Muscle of leg (tissue), 16 donors: ENCODE data around the gene RPS6KA4. TPM values are rescaled to one million over a fixed set of nuclear protein-coding genes. Genes with fewer than 3 reads are reported as not detected.
A peak's percentile ranks its signal among the peaks of the same experiment; 100 is the strongest.
"Not testable (repeated sequence)": the region's sequence is repeated elsewhere in the genome, so short reads cannot be mapped to it uniquely, and the experiment has no call there.

Experiments
- DNase-seq: peaks from one replicate; pipeline ENCODE4 v3.0.0; 2013
- H3K27ac ChIP-seq: one replicate; pipeline ENCODE4 v1.5.1; 2013; ENCODE audit warnings: mild to moderate bottlenecking, low read length, control low read depth
- H3K27me3 ChIP-seq: one replicate; pipeline ENCODE4 v1.6.1; 2013; ENCODE audit warnings: low read length; ENCODE audit not compliant: control insufficient read depth, insufficient read depth
- H3K36me3 ChIP-seq: one replicate; pipeline ENCODE4 v1.6.1; 2013; ENCODE audit warnings: low read length; ENCODE audit not compliant: control insufficient read depth, insufficient read depth
- H3K4me1 ChIP-seq: one replicate; pipeline ENCODE4 v1.6.1; 2013; ENCODE audit warnings: low read length; ENCODE audit not compliant: control insufficient read depth, insufficient read depth
- H3K4me3 ChIP-seq: one replicate; pipeline ENCODE4 v1.5.1; 2013; ENCODE audit warnings: low read length, control low read depth
- H3K9me3 ChIP-seq: replicated peaks from 2 replicates; pipeline ENCODE4 v1.6.1; 2013; ENCODE audit warnings: low read depth, low read length; ENCODE audit not compliant: control insufficient read depth
- WGBS: methylation state at CpG from one replicate; pipeline ENCODE4 v1.1.5; 2013; ENCODE audit warnings: missing lambda C conversion rate; ENCODE audit not compliant: insufficient coverage; 5-methylcytosine and 5-hydroxymethylcytosine counted together
- long read RNA-seq, 11 donors: transcript quantifications; one replicate each; lab custom pipeline, GENCODE V29; 2026
- polyA plus RNA-seq, 8 donors: library from polyadenylated mRNA; unstranded; fragments of 120-200 nt; gene quantifications; one replicate each; pipeline versions ENCODE4 v1.2.1 to v1.2.3, GENCODE V29; 2013; ENCODE audit warnings: inconsistent platforms in 1 of 8, low replicate concordance in 1 of 8; ENCODE audit not compliant: insufficient read length in 8 of 8, insufficient read depth in 1 of 8
- total RNA-seq: library from RNA; stranded (reverse); fragments of 120-200 nt; gene quantifications from one replicate; pipeline ENCODE4 v1.2.4, GENCODE V29; 2013

RPS6KA4 gene
- 14.1 TPM for total RNA-seq
- 10 to 100 TPM; 13.3 to 19.8 (median 16.0) TPM for polyA plus RNA-seq
- long read RNA-seq, donor 1, partial matches to known transcripts, result 0 of 1 reads
- long read RNA-seq, donor 1, other reads (novel, unspliced or antisense), result 0 of 1 reads
- long read RNA-seq, donor 2, result 0 reads
- long read RNA-seq, donor 3, transcript RPS6KA4-201 (17 exons, 3,119 nt), result major isoform, 5 of 6 reads
- long read RNA-seq, donor 3, partial matches to known transcripts, result 0 of 6 reads
- long read RNA-seq, donor 3, other reads (novel, unspliced or antisense), result 0 of 6 reads
- long read RNA-seq, donor 4, partial matches to known transcripts, result 0 of 1 reads
- long read RNA-seq, donor 4, other reads (novel, unspliced or antisense), result 0 of 1 reads
- long read RNA-seq, donor 5, partial matches to known transcripts, result 0 of 3 reads
- long read RNA-seq, donor 5, other reads (novel, unspliced or antisense), result 0 of 3 reads
- long read RNA-seq, donor 6, transcript RPS6KA4-201 (17 exons, 3,119 nt), result major isoform, 7 of 8 reads
- long read RNA-seq, donor 6, partial matches to known transcripts, result 0 of 8 reads
- long read RNA-seq, donor 6, other reads (novel, unspliced or antisense), result 0 of 8 reads
- long read RNA-seq, donor 7, partial matches to known transcripts, result 0 of 4 reads
- long read RNA-seq, donor 7, other reads (novel, unspliced or antisense), result 0 of 4 reads
- long read RNA-seq, donor 8, partial matches to known transcripts, result 0 of 1 reads
- long read RNA-seq, donor 8, other reads (novel, unspliced or antisense), result 0 of 1 reads
- long read RNA-seq, donor 9, partial matches to known transcripts, result 0 of 1 reads
- long read RNA-seq, donor 9, other reads (novel, unspliced or antisense), result 0 of 1 reads
- long read RNA-seq, donor 10, partial matches to known transcripts, result 0 of 1 reads
- long read RNA-seq, donor 10, other reads (novel, unspliced or antisense), result 0 of 1 reads
- long read RNA-seq, donor 11, transcript RPS6KA4-201 (17 exons, 3,119 nt), result major isoform, 5 of 6 reads
- long read RNA-seq, donor 11, partial matches to known transcripts, result 0 of 6 reads
- long read RNA-seq, donor 11, other reads (novel, unspliced or antisense), result 0 of 6 reads

DNA sequence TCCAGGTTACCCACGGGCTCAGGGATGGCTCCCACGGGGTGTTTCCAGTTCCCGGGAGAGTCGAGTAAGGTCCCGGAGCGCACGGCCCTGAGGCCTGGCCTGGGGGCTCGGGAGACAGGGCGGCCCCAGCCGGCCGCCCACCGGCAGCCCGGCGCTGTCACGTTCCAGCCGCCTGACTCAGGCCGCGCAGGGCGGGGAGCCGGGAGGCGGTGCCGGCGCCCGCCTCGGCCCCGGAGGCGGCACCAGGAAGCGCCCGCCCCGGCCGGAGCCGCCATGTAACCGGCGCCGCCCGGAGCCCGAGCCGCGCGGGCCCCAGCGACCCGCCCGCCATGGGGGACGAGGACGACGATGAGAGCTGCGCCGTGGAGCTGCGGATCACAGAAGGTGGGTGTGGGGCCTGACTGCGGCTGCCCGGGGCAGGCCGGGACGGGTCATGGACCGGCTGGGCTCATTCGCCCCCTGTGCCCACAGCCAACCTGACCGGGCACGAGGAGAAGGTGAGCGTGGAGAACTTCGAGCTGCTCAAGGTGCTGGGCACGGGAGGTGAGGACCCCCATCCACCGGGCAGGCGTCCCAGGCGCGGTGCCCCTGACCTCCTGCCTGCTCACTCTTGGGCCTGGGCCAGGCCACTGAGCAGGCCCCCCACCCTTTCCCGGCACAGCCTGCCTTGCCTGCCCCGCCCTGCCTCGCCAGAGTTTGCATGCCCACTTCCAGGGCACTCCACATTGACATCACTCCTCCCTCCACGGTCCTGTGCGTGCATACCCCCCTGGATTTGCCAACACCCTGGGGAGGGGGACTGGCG is at the start of gene RPS6KA4:
RPS6KA4 (plus strand) TSS at position 256 of the 805 bp plus-strand sequence; CDS start at position 330, 74 bp downstream.
- DNase-seq, result peak; percentile 86
- peaks cover 34% of the 10 kb centered on the region for H3K36me3 ChIP-seq

GRCh38 chr11:64312947-64313346 is 46.0 kb upstream of the RPS6KA4 start:
- Histone ChIP-seq H3K9me3 (no peaks in the 10 kb centered on the region), H3K27ac (no peak overlapping the region), H3K36me3 (peaks cover 26% of the 10 kb centered on the region), H3K4me1 (peaks cover 25% of the 10 kb centered on the region), H3K27me3 (no peaks in the 10 kb centered on the region), H3K4me3 (no peak overlapping the region)
- 88% methylated on average over 10 of the region's 10 CpGs for WGBS
- no peak for DNase-seq

More for the DNA sequence above, at the start of gene RPS6KA4:
- Histone ChIP-seq H3K9me3 (no peaks in the 10 kb centered on the region), H3K4me1 (peaks cover 33% of the 10 kb centered on the region), H3K27me3 (no peaks in the 10 kb centered on the region), H3K4me3 (peak within 1 kb of the TSS; percentile 92), H3K27ac (peak within 1 kb of the TSS; percentile 69)
- under 1% methylated on average over 70 of the region's 70 CpGs for WGBS

- no peak overlapping the region for H3K4me3 ChIP-seq
- 61% methylated on average over 14 of the region's 18 CpGs for WGBS
- peaks cover 26% of the 10 kb centered on the region for H3K36me3 ChIP-seq
- no peaks in the 10 kb centered on the region for H3K27me3 ChIP-seq
- peak; percentile 79 for DNase-seq
- H3K4me1 ChIP-seq, result peaks cover 26% of the 10 kb centered on the region
- H3K27ac ChIP-seq, result peak overlapping the region; percentile 79
- no peaks in the 10 kb centered on the region for H3K9me3 ChIP-seq
Measured at GRCh38 chr11:64313491-64314145, 45.3 kb upstream of the RPS6KA4 start.

DNA sequence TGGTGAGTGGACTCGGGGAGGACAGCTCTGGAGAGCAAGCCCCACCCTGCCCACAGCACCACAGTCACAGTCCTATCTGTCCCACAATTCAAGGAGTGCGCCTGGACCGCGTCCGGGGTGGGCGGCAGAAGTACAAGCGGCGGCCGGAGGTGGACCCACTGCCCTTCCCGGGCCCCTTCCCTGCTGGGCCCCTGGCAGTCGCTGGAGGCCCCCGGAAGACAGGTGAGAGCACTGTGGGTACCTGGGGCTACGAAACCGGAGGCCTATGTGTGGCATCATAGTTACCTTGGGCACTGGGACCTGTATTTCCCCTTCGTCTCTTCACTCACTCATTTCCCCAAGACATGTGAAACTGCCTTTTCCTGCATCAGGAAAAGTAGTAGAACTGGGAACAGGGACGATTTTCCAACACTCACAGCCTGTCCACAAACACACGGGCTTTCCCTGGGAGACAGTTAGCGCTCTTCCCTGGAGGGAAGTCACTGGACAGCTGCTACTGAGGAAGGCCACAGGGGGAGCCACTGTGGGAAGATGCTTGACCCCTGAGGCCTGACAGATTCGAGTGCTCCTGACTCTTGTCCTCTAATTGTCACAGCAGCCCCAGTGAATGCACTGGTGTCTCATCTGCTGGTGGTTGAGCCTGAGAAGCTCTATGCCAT is 44.7 kb upstream of the RPS6KA4 start:
- Histone ChIP-seq H3K27ac (peak overlapping the region; percentile 79), H3K36me3 (peaks cover 26% of the 10 kb centered on the region), H3K9me3 (no peaks in the 10 kb centered on the region), H3K27me3 (no peaks in the 10 kb centered on the region), H3K4me3 (no peak overlapping the region), H3K4me1 (peaks cover 32% of the 10 kb centered on the region)
- WGBS, result 91% methylated on average over 13 of the region's 19 CpGs
- no peak for DNase-seq

DNA sequence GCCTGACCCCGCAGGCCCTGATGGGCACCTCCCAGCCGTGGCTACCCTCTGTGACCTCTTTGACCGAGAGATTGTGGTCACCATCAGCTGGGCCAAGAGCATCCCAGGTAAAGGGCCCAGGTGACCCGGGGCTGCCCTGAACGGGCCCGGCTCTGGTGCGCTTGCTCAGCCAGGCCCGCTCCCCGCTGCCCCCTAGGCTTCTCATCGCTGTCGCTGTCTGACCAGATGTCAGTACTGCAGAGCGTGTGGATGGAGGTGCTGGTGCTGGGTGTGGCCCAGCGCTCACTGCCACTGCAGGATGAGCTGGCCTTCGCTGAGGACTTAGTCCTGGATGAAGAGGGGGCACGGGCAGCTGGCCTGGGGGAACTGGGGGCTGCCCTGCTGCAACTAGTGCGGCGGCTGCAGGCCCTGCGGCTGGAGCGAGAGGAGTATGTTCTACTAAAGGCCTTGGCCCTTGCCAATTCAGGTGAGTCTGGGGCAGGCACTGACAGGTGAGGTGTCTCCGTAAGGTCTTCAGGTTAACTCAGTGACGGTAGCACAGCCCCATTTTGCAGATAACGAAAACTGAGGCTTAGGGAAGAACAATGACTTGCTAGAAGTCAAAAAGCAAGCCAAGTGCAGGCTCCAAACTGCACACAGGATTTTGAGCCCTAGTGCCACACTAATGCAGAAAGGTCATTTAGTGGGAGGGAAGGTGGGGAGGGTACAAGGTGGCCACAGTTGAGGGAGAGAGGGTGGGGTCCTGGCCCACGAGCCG is 44.0 kb upstream of the RPS6KA4 start:
- Histone ChIP-seq H3K27me3 (no peaks in the 10 kb centered on the region), H3K4me1 (peaks cover 36% of the 10 kb centered on the region), H3K27ac (no peak overlapping the region), H3K9me3 (no peaks in the 10 kb centered on the region), H3K36me3 (peaks cover 31% of the 10 kb centered on the region), H3K4me3 (no peak overlapping the region)
- 81% methylated on average over 22 of the region's 24 CpGs for WGBS
- no peak for DNase-seq

DNA sequence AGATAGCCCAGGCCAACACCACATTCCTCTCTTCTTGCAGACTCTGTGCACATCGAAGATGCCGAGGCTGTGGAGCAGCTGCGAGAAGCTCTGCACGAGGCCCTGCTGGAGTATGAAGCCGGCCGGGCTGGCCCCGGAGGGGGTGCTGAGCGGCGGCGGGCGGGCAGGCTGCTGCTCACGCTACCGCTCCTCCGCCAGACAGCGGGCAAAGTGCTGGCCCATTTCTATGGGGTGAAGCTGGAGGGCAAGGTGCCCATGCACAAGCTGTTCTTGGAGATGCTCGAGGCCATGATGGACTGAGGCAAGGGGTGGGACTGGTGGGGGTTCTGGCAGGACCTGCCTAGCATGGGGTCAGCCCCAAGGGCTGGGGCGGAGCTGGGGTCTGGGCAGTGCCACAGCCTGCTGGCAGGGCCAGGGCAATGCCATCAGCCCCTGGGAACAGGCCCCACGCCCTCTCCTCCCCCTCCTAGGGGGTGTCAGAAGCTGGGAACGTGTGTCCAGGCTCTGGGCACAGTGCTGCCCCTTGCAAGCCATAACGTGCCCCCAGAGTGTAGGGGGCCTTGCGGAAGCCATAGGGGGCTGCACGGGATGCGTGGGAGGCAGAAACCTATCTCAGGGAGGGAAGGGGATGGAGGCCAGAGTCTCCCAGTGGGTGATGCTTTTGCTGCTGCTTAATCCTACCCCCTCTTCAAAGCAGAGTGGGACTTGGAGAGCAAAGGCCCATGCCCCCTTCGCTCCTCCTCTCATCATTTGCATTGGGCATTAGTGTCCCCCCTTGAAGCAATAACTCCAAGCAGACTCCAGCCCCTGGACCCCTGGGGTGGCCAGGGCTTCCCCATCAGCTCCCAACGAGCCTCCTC is 43.1 kb upstream of the RPS6KA4 start:
- not testable (repeated sequence) for H3K9me3 ChIP-seq, H3K4me3 ChIP-seq, H3K27me3 ChIP-seq, H3K27ac ChIP-seq, DNase-seq
- Histone ChIP-seq H3K36me3 (peaks cover 37% of the 10 kb centered on the region), H3K4me1 (peaks cover 36% of the 10 kb centered on the region)
- WGBS, result 76% methylated on average over 20 of the region's 25 CpGs

GRCh38 chr11:64316672-64317324 is 42.2 kb upstream of the RPS6KA4 start:
- Histone ChIP-seq H3K36me3 (peaks cover 45% of the 10 kb centered on the region), H3K27ac (peak overlapping the region; percentile 100), H3K9me3 (no peaks in the 10 kb centered on the region), H3K4me1 (peaks cover 36% of the 10 kb centered on the region), H3K27me3 (no peaks in the 10 kb centered on the region), H3K4me3 (peak overlapping the region; percentile 99)
- 1% methylated on average over 26 of the region's 32 CpGs for WGBS
- peak; percentile 57 for DNase-seq
